GM19468 (cell line): ENCODE measurements around the gene LCK.

Source experiments
- ATAC-seq: cut with Tn5 transposase; IDR thresholded peaks from one replicate; pipeline ENCODE4 v1.9.1; 2021; ENCODE audit warnings: mild to moderate bottlenecking, moderate library complexity, moderate number of reproducible peaks; ENCODE audit not compliant: unreplicated experiment; ENCODE audit errors: extremely low read depth

LCK gene

DNA sequence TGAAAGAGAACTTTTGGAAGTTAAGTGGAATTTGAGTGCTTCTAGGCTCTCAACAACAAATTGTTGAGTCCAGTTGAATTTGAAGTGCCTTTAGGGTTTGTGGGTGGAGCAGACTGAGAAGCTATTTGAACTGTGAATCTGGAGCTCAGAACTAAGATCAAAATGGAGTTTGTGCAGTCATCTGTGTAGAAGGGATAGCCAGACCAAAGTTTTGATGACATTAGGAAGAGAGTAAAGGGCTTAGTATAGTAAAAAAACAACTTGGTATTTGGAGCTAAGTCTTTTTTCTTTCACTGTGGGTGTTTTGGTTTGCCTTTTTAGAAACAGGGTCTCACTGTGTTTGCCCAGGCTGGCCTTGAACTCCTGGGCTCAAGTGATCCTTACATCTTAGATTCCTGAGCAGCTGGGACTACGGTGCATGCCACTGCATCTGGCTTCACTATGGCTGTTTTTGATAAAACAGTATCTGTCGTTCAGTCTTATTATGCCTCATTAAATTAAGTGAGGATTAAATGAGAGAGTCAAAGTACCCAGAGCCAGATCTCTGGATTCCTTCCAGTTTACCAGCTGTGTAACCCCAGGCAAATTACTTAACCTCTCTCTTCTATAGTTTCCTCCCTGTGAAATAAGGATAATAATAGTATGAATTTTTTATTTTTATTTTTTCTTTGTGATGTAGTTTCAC, 60.8 kb downstream of the LCK start:
- ATAC-seq: no peak

DNA sequence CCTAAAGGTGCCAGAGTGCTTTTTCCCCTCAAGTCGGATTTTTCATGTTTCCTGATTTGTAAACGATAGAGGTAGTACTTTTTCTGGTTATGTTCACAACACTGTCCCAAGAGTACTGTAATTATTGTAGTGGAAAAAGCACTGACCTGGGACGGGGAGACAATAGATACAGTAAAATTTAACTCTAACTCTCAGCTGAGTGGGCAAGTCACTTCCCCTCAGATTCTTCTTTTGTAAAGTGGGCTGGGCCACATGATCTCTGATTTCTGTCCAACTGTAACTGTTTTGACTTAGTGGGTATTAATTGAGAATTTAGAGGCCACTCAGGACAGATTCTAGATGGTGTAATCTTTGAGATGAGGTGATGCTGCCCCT, 65.8 kb downstream of the LCK start:
- ATAC-seq: no peak

DNA sequence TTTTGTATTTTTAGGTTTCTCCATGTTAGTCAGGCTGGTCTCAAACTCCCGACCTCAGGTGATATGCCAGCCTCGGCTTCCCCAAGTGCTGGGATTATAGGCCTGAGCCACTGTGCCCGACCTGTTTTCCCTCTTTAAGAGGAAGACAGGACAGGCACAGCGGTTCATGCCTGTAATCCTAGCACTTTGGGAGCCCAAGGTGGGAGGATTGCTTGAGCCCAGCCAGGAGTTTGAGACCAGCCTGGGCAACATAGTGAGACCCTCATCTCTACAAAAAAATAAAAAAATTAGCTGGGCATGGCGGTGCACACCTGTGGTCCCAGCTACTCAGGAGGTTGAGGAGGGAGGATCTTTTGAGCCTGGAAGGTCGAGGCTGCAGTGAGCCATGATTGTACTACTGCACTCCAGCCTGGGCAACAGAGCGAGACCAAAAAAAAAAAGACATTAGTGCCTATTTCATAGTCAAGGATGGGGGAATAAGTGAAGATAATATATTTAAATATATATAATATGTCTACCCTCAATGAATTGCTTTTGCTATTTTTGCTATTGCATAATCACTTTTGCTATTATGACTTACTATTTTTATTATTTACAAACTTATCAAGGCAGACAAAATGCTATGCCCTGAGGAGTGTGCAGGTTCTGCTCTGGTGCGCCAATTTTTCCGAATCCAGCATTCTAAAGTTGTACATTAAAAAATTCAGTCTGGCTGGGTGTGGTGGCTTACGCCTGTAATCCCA, 67.2 kb downstream of the LCK start:
- ATAC-seq: no peak

DNA sequence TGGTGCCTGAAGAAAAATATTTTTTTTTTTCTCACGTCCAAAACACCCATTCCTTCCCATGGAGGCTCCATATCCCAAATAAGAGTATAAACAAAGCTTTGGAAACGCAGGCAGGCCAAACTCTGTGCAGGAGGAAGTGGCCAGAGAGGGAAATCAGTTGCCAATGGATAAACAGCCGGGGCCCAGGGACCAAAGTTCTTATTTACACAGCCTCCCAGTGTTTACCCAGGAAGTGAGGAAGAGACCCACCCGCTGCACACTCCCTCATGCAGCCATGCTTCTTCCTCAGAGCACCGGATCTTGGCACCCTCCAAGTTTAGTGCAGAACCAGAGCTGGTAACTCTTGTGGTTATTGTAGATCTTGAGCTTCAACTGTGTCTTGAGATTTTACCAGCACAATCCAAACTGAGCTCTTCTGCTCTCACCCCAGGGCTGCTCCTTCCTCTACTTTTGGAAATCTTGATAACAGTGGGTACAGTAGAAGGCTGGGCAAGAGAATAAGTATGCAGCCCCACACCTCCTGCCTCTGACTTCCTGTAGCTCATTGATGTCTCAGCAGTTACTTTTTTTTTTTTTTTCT, 70.7 kb downstream of the LCK start:
- no peak for ATAC-seq

DNA sequence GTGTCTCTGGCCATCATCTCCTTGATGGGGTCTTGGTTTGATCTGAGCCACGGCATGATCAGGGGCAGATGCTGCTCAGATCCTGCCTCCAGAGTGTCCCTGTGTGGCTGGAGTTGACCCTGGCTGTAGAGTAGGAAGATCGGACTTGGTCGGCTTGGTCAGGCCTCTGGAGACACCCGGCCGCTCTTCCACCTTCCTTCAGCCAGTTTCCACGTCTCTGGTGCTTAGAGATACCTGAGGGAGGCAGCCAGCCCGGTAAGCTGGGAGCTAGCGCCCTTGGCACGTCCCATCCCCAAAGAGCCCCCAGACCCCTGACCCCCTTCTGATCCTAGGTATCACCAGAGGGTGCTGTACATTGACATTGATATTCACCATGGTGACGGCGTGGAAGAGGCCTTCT, 76.1 kb downstream of the LCK start:
- ATAC-seq: no peak

DNA sequence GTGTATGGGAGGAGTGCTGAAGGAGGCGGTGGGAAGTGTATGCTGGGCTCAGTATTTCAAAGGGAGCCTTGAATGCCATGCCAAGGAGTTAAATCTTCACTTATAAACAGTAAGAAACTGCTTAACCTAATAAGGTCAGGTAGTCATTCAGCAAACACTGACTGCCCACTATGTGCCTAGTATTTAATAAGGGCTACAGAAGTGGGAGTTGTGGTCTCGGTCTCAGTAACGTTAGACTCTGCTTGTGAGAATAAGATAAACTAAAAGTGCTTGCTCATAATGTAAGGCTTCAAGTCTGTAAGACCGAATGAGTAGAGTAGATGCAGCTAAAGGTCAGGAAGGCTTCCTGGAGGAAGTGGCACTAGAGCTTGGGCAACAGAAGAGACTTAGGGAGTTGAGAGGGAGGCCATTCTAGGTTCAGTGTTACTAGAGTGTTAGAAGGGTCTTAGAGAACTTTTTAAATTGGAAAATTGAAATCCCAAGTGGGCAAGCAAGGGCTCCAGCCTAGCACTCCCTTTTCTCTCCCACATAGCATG, 78.9 kb downstream of the LCK start:
- ATAC-seq: no peak

DNA sequence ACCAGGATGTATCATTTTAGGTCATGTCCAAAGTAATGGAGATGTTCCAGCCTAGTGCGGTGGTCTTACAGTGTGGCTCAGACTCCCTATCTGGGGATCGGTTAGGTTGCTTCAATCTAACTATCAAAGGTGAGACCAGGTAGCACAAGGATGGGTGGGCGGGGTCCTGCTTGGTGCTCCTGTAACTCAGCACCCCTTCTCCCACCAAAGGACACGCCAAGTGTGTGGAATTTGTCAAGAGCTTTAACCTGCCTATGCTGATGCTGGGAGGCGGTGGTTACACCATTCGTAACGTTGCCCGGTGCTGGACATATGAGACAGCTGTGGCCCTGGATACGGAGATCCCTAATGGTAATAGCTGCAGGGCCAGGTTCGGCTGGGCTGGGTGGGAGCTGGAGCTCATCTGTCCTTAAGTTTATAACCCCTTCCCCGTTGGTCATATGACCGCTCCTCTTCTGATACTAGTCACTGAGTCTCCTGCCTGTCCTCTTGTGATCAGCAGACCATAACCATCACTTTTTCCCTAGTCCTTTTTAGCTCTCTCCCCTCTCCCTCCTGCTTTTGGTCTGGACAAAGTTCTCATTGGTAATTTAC, 79.6 kb downstream of the LCK start:
- ATAC-seq: no peak

DNA sequence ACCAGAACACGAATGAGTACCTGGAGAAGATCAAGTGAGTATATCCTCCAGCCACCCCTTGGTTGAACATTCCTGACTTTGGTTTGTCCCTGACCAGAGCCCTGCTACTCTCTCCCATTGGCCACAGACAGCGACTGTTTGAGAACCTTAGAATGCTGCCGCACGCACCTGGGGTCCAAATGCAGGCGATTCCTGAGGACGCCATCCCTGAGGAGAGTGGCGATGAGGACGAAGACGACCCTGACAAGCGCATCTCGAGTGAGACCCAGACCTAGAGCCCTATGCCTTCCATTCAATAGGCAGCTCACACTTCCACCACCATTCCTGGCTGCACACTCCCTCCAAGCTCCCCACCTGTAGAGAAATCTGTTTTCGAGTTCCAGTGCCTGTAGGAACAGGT, 80.5 kb downstream of the LCK start:
- ATAC-seq: no peak

DNA sequence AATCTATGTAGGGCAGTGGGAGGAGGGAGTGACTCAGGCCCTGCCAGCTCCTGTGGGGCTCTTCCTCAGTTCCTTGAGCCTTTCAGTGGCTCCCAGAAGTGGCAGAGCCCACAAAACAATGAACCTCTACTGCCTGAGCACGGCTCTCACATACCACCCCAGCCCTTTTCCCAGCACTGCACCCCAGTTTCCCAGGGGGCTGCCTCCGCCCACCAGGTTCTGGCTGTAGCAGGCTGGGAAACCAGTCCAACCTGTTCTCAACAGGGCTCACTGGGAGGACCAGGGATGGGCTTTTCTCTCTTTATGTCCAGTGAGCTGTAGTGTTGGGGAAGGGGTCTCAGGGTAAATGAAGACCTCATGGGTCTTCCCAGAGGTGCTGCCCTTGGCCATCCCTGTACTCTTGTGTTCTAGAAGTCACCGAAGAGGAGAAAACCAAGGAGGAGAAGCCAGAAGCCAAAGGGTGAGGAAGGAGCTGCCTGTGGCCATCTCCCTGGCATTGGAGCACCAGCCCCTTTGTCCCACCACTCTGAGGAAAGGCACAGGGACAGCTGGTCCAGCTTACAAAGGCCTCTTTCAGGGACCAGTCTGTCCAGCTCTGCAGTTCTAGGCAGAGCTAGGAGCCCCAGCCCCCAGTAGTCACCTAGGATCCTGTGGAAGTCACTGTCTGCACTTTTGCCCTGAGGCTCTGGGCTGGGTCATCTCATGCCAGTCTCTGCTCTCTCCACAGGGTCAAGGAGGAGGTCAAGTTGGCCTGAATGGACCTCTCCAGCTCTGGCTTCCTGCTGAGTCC, 81.4 kb downstream of the LCK start:
- ATAC-seq: no peak

DNA sequence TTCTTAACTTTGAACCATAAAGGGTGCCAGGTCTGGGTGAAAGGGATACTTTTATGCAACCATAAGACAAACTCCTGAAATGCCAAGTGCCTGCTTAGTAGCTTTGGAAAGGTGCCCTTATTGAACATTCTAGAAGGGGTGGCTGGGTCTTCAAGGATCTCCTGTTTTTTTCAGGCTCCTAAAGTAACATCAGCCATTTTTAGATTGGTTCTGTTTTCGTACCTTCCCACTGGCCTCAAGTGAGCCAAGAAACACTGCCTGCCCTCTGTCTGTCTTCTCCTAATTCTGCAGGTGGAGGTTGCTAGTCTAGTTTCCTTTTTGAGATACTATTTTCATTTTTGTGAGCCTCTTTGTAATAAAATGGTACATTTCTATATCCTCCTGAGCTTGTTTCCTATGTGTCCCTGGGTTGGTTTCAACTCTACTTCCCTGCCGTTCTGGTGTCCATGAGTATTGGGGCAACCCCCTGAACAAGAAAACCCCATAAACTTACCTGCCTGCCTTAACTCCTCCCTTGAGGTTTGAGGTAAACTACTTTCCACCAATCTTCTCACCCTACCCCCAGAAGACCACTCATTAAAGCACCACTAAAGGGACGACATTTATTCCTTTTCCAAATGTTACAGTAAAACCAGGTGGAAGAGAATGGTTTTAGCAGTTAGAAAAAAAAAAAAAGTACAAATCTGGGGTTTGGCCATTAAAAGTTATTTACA, 82.3 kb downstream of the LCK start:
- ATAC-seq: no peak

DNA sequence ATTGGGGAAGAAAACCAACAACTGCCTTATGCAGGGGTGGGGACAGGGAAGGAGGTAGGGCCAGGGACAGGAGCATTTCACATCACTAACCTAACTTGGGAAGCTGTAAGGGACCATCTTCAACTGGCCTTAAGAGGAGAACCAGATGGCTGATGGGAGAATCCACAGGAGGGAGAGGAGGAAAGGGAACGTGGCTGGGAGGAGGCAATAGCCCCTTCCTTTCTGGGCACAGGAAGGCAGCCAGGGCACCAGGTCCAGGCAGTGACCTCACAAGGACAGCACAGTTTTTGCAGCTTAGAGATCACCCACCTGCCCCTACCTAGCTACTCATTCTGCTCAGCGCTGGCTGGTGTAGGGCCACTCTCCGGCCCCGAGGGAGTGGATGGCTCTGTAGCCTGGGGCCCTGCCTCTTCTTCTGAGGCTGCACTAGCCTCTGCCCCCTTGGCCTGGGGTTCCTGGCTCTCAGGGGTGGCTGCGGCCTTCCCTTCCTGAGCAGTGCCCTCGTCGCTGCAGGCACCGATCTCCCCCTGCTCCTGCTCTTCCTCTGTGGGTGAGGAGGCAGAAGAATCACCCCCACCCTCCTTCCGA, 83.3 kb downstream of the LCK start:
- no peak for ATAC-seq

DNA sequence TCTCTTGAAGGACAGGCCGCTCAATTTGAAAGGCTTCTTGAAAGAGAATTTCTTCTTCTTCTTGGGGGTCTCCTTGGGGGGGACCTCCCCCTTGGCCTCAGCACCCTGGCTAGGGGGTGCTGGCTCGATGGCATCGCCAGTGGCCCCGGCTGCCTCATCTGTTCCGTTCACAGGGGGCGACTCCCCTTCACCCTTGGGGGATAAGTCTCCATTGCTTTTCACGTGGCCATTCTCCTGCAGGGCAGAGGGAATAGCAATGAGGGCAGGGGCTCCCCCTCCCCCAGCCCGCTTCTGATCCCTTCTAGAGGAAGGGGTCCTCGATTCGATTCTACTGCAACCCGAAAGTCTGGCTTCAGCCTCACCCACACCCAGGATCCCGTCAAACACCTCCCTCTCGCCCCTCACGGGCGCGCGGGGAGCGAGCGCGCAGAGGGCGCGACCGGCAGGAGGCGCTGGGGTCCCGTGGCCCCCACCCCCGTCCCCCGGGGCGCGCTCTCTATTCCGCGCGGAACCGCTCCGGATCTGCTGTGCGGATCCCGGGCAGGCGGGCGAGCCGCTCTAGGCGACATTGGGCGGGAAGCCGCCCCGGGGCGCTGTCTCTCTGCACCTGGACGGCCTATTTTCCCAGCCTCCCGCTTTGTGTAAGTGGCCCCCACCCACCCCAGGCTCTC, 83.9 kb downstream of the LCK start:
- ATAC-seq: no peak

DNA sequence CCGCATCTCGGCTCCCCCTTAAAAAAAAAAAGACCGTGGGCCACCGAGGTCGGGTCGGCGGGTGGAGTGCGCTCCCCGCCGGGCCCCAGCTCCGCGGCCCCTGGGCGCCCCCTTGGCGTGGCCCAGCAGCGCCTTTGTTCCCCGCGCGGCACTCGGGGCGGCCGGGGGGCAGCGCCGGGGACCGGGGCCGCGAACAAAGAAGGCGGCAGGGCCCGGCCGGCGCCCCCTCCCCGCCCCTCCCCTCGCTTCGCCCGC, 84.4 kb downstream of the LCK start:
- no peak for ATAC-seq
